ENCODE data around the gene RAP1A. TPM values are rescaled to one million over a fixed set of nuclear protein-coding genes. Genes with fewer than 3 reads are reported as not detected.
"Not testable (repeated sequence)": the region's sequence is repeated elsewhere in the genome, so short reads cannot be mapped to it uniquely, and the experiment has no call there.

Gene RAP1A
- total RNA-seq, 2 donors from 2014 or later: 28.5 to 35.0 TPM

DNA sequence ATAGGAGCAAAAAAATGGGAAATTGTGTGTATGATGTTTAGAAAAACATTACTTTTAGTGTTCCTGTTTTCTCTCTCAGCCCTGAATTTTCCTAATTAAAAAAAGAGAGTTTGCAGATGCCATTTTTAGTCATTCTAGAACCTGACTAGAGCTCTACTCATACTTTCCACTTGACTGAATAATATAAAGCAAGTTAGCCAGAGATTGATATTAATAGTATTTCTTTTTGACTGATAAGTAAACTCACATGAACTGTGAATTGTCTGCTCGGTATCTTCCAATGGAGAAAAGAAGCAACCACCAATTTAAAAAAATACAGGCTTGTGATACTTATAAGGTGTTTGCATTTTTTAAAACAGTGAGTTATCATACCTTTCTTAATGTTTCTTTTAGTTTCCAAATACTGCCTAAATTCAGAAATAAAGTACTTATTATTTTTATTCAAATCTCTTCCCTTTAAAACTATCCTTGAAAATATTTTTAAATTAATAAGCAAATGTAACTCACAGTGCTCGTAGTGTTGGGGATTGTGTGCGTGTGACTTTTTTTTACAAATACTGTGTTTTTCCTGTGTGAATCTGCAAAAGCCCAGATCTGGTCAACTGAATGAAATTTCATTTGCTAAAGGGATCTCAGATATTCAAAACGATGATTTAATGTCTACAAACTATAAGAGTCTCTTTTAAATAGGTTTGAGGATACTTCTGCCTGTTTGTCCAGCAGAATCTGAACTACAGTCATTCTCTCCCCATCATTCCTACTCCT lies 9.8 kb downstream of the RAP1A start:
- Mint-ChIP-seq H3K9me3 (no peaks in the 10 kb centered on the region), H3K36me3 (ENCODE audit: low read depth) (no peaks in the 10 kb centered on the region), H3K4me1 (peaks cover 8% of the 10 kb centered on the region), H3K27me3 (ENCODE audit: insufficient read depth) (no peaks in the 10 kb centered on the region), H3K27ac (no peak overlapping the region), H3K4me3 (no peak overlapping the region)
- Histone ChIP-seq H3K9me3 (ENCODE audit: control insufficient read depth, low read length) (no peaks in the 10 kb centered on the region), H3K27me3 (ENCODE audit: control insufficient read depth, insufficient read depth, low read length, poor library complexity, severe bottlenecking) (no peaks in the 10 kb centered on the region), H3K36me3 (ENCODE audit: control insufficient read depth, insufficient read depth, low read length) (no peaks in the 10 kb centered on the region), H3K27ac (ENCODE audit: low read depth, low read length) (no peak overlapping the region), H3K4me1 (ENCODE audit: control insufficient read depth, insufficient read depth, low read length) (no peaks in the 10 kb centered on the region), H3K4me3 (ENCODE audit: low read length) (no peak overlapping the region), H3K9ac (ENCODE audit: extremely low read depth, low read length, poor library complexity, severe bottlenecking) (no peak overlapping the region)
- 100% methylated on average over 2 to 3 of the region's 4 CpGs for WGBS, 2 experiments (ENCODE audit: insufficient coverage in 1 of 2, insufficient read length in 1 of 2)
- DNase-seq: no peak
- no peak for TF ChIP-seq CTCF (conservative IDR thresholded peaks at IDR 0.05)

DNA sequence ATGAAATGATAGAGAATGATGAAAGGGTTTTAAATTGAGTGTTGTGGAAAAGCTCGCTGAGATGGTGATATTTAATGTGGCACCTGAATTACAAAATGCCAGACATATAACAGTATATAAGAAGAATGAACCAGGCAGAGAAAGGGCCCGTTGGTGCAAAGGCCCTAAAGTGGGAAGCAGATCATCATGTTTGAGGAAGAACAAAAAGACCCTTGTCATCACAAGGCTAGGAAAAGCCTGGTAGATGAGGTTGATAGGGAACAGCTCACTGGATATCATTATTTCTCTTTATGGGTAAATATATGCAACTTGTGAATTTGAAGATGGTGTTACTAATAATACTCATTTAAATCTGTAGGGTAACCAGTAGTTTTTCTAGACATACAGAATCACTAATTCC lies 11.0 kb downstream of the RAP1A start:
- Histone ChIP-seq H3K36me3 (ENCODE audit: control insufficient read depth, insufficient read depth, low read length) (no peaks in the 10 kb centered on the region), H3K9ac (ENCODE audit: extremely low read depth, low read length, poor library complexity, severe bottlenecking) (no peak overlapping the region), H3K4me3 (ENCODE audit: low read length) (no peak overlapping the region), H3K27ac (ENCODE audit: low read depth, low read length) (no peak overlapping the region), H3K4me1 (ENCODE audit: control insufficient read depth, insufficient read depth, low read length) (no peaks in the 10 kb centered on the region), H3K9me3 (ENCODE audit: control insufficient read depth, low read length) (no peaks in the 10 kb centered on the region), H3K27me3 (ENCODE audit: control insufficient read depth, insufficient read depth, low read length, poor library complexity, severe bottlenecking) (no peaks in the 10 kb centered on the region)
- TF ChIP-seq CTCF (conservative IDR thresholded peaks at IDR 0.05): no peak
- Mint-ChIP-seq H3K36me3 (ENCODE audit: low read depth) (no peaks in the 10 kb centered on the region), H3K4me3 (no peak overlapping the region), H3K9me3 (no peaks in the 10 kb centered on the region), H3K27ac (no peak overlapping the region), H3K4me1 (peaks cover 12% of the 10 kb centered on the region), H3K27me3 (ENCODE audit: insufficient read depth) (no peaks in the 10 kb centered on the region)
- 78 to 91% methylated on average over 1 to 2 of the region's 2 CpGs for WGBS, 2 experiments (ENCODE audit: insufficient coverage in 1 of 2, insufficient read length in 1 of 2)
- no peak for DNase-seq

GRCh38 chr1:111631502-111631901 lies 11.9 kb downstream of the RAP1A start:
- Histone ChIP-seq H3K27me3 (ENCODE audit: control insufficient read depth, insufficient read depth, low read length, poor library complexity, severe bottlenecking) (no peaks in the 10 kb centered on the region), H3K36me3 (ENCODE audit: control insufficient read depth, insufficient read depth, low read length) (no peaks in the 10 kb centered on the region), H3K9me3 (ENCODE audit: control insufficient read depth, low read length) (no peaks in the 10 kb centered on the region), H3K27ac (ENCODE audit: low read depth, low read length) (no peak overlapping the region), H3K4me3 (ENCODE audit: low read length) (no peak overlapping the region), H3K9ac (ENCODE audit: extremely low read depth, low read length, poor library complexity, severe bottlenecking) (no peak overlapping the region), H3K4me1 (ENCODE audit: control insufficient read depth, insufficient read depth, low read length) (peaks cover under 1% of the 10 kb centered on the region)
- Mint-ChIP-seq H3K4me3 (no peak overlapping the region), H3K27ac (no peak overlapping the region), H3K9me3 (no peaks in the 10 kb centered on the region), H3K27me3 (ENCODE audit: insufficient read depth) (no peaks in the 10 kb centered on the region), H3K4me1 (peaks cover 22% of the 10 kb centered on the region), H3K36me3 (ENCODE audit: low read depth) (no peaks in the 10 kb centered on the region)
- no peak for TF ChIP-seq CTCF (conservative IDR thresholded peaks at IDR 0.05)
- WGBS, 2 experiments (ENCODE audit: insufficient coverage in 1 of 2, insufficient read length in 1 of 2): 88% methylated on average over 1 of the region's 2 CpGs; no CpG with 5 or more reads in 1 of the 2 experiments
- no peak for DNase-seq

- H3K4me1 Mint-ChIP-seq: peaks cover 30% of the 10 kb centered on the region
Measured at GRCh38 chr1:111632771-111633170, 13.2 kb downstream of the RAP1A start.

More at GRCh38 chr1:111632771-111633170, 13.2 kb downstream of the RAP1A start:
- H3K27me3 ChIP-seq (ENCODE audit: control insufficient read depth, insufficient read depth, low read length, poor library complexity, severe bottlenecking); H3K36me3 ChIP-seq (ENCODE audit: control insufficient read depth, insufficient read depth, low read length); H3K4me3 Mint-ChIP-seq; H3K27ac ChIP-seq (ENCODE audit: low read depth, low read length); H3K9me3 Mint-ChIP-seq; H3K9me3 ChIP-seq (ENCODE audit: control insufficient read depth, low read length); H3K9ac ChIP-seq (ENCODE audit: extremely low read depth, low read length, poor library complexity, severe bottlenecking); H3K36me3 Mint-ChIP-seq (ENCODE audit: low read depth); H3K27ac Mint-ChIP-seq; DNase-seq; H3K4me1 ChIP-seq (ENCODE audit: control insufficient read depth, insufficient read depth, low read length); H3K27me3 Mint-ChIP-seq (ENCODE audit: insufficient read depth); H3K4me3 ChIP-seq (ENCODE audit: low read length): not testable (repeated sequence)
- 93 to 100% methylated on average over 1 to 4 of the region's 4 CpGs for WGBS, 2 experiments (ENCODE audit: insufficient coverage in 1 of 2, insufficient read length in 1 of 2)
